Hepatocyte (in vitro differentiated cells): Measurements from ENCODE around the gene RALGDS. TPM values are rescaled to one million over a fixed set of nuclear protein-coding genes. Genes with fewer than 3 reads are reported as not detected.

Experiments
- DNase-seq: peaks from one replicate; pipeline ENCODE4 v3.0.0-alpha.2; 2016; ENCODE audit warnings: low spot score
- H2AFZ ChIP-seq: fragments of 200-600 bp; sonication (generic); 2 replicates; pipeline ENCODE4 v1.6.0; 2016; ENCODE audit warnings: antibody characterized with exemption, mild to moderate bottlenecking
- H3K27ac ChIP-seq: fragments of 200-600 bp; sonication (generic); 2 replicates; pipeline ENCODE4 v1.5.1; 2016; ENCODE audit warnings: mild to moderate bottlenecking
- H3K27me3 ChIP-seq: fragments of 200-600 bp; sonication (generic); 2 replicates; pipeline ENCODE4 v1.6.1; 2016
- H3K36me3 ChIP-seq: fragments of 200-600 bp; sonication (generic); replicated peaks from 2 replicates; pipeline ENCODE4 v1.5.1; 2016; ENCODE audit warnings: low read depth; ENCODE audit not compliant: insufficient read depth
- H3K4me1 ChIP-seq: fragments of 200-600 bp; sonication (generic); 2 replicates; pipeline ENCODE4 v1.5.1; 2016; ENCODE audit warnings: mild to moderate bottlenecking, moderate library complexity; ENCODE audit not compliant: insufficient read depth
- H3K4me2 ChIP-seq: fragments of 200-600 bp; sonication (generic); 2 replicates; pipeline ENCODE4 v1.6.0; 2016
- H3K4me3 ChIP-seq: fragments of 200-600 bp; sonication (generic); 2 replicates; pipeline ENCODE4 v1.5.1; 2016; ENCODE audit warnings: mild to moderate bottlenecking
- H3K79me2 ChIP-seq: fragments of 200-600 bp; sonication (generic); 2 replicates; pipeline ENCODE4 v1.6.0; 2017; ENCODE audit warnings: mild to moderate bottlenecking
- H3K9me2 ChIP-seq: fragments of 200-600 bp; sonication (generic); replicated peaks from 2 replicates; pipeline ENCODE4 v1.6.0; 2017; ENCODE audit warnings: mild to moderate bottlenecking; ENCODE audit not compliant: insufficient read depth
- H3K9me3 ChIP-seq: fragments of 200-600 bp; sonication (generic); 2 replicates; pipeline ENCODE4 v1.5.1; 2016; ENCODE audit warnings: low read depth, mild to moderate bottlenecking
- H4K20me1 ChIP-seq: fragments of 200-600 bp; sonication (generic); 2 replicates; pipeline ENCODE4 v1.6.0; 2016; ENCODE audit warnings: mild to moderate bottlenecking; ENCODE audit not compliant: insufficient read depth, poor library complexity, severe bottlenecking
- CTCF ChIP-seq: fragments of 200-600 bp; sonication (generic); IDR thresholded peaks from 2 replicates; pipeline ENCODE4 v1.5.1; 2016; ENCODE audit warnings: antibody characterized with exemption, mild to moderate bottlenecking; ENCODE audit not compliant: poor library complexity
- EZH2 ChIP-seq: fragments of 200-600 bp; sonication (generic); IDR thresholded peaks from 2 replicates; pipeline ENCODE4 v1.6.1; 2016; ENCODE audit warnings: antibody characterized with exemption, mild to moderate bottlenecking, borderline replicate concordance
- EZH2phosphoT487 ChIP-seq: fragments of 200-600 bp; sonication (generic); IDR thresholded peaks from one replicate; pipeline ENCODE4 v1.6.1; 2018; ENCODE audit warnings: antibody characterized with exemption, mild to moderate bottlenecking, low read depth, moderate library complexity; ENCODE audit not compliant: unreplicated experiment, severe bottlenecking
- WGBS: methylation state at CpG from one replicate; pipeline ENCODE4 v1.1.6; 2016; ENCODE audit warnings: low lambda C conversion rate; ENCODE audit errors: missing lambda C conversion rate; 5-methylcytosine and 5-hydroxymethylcytosine counted together
- polyA plus RNA-seq: library from polyadenylated mRNA; unstranded; fragments of >200 nt; fragmentation: Nextera tagmentation; extraction: Ambion mirVana; gene quantifications from 2 replicates; pipeline ENCODE4 v1.2.1, GENCODE V29; 2016
- total RNA-seq: library from RNA; depleted of rRNA; stranded (reverse); fragments of >200 nt; gene quantifications from 2 replicates; pipeline ENCODE4 v1.2.3, GENCODE V29; 2014

RALGDS gene
- total and polyA plus RNA-seq, 2 experiments from 2014 or later = 26.9 to 48.0 TPM

GRCh38 chr9:133089271-133089671 lies 31.8 kb downstream of the RALGDS start:
- H4K20me1 ChIP-seq = no peaks in the 10 kb centered on the region
- no peaks in the 10 kb centered on the region for H3K9me2 ChIP-seq
- no peak overlapping the region for H3K4me2 ChIP-seq
- no peak overlapping the region for H2AFZ ChIP-seq
- H3K4me1 ChIP-seq = no peaks in the 10 kb centered on the region
- no peak overlapping the region for H3K27ac ChIP-seq
- no peak for TF ChIP-seq EZH2phosphoT487
- TF ChIP-seq CTCF = no peak
- no peak for TF ChIP-seq EZH2
- no peaks in the 10 kb centered on the region for H3K9me3 ChIP-seq
- H3K27me3 ChIP-seq = no peaks in the 10 kb centered on the region
- no peaks in the 10 kb centered on the region for H3K36me3 ChIP-seq
- no peak for DNase-seq
- no peak overlapping the region for H3K4me3 ChIP-seq
- H3K79me2 ChIP-seq = no peaks in the 10 kb centered on the region
- WGBS = 97% methylated on average over 6 of the region's 6 CpGs

- WGBS = 89% methylated on average over 7 of the region's 7 CpGs
- Histone ChIP-seq H3K27ac (no peak overlapping the region), H3K4me1 (no peaks in the 10 kb centered on the region), H3K9me2 (no peaks in the 10 kb centered on the region), H2AFZ (no peak overlapping the region), H3K4me2 (no peak overlapping the region), H3K4me3 (no peak overlapping the region), H4K20me1 (no peaks in the 10 kb centered on the region), H3K27me3 (no peaks in the 10 kb centered on the region), H3K36me3 (no peaks in the 10 kb centered on the region), H3K79me2 (no peaks in the 10 kb centered on the region), H3K9me3 (no peaks in the 10 kb centered on the region)
- DNase-seq = no peak
- no peak for TF ChIP-seq CTCF
- no peak for TF ChIP-seq EZH2
- TF ChIP-seq EZH2phosphoT487 = no peak
Measured at GRCh38 chr9:133088756-133089155, 32.3 kb downstream of the RALGDS start.

GRCh38 chr9:133088146-133088750 lies 32.8 kb downstream of the RALGDS start:
- Histone ChIP-seq H2AFZ (no peak overlapping the region), H3K27me3 (no peaks in the 10 kb centered on the region), H3K36me3 (no peaks in the 10 kb centered on the region), H4K20me1 (no peaks in the 10 kb centered on the region), H3K27ac (no peak overlapping the region), H3K9me2 (no peaks in the 10 kb centered on the region), H3K4me1 (no peaks in the 10 kb centered on the region), H3K79me2 (no peaks in the 10 kb centered on the region), H3K4me2 (no peak overlapping the region), H3K4me3 (no peak overlapping the region), H3K9me3 (no peaks in the 10 kb centered on the region)
- whole genome bisulfite sequencing = 94% methylated on average over 10 of the region's 10 CpGs
- no peak for TF ChIP-seq EZH2phosphoT487
- no peak for TF ChIP-seq CTCF
- no peak for TF ChIP-seq EZH2
- DNase-seq = no peak
